Measurements from ENCODE around the gene DAD1.

GRCh38 chr14:22583994-22584393, 5.0 kb downstream of the DAD1 start:
- TF ChIP-seq, protein P1, sequence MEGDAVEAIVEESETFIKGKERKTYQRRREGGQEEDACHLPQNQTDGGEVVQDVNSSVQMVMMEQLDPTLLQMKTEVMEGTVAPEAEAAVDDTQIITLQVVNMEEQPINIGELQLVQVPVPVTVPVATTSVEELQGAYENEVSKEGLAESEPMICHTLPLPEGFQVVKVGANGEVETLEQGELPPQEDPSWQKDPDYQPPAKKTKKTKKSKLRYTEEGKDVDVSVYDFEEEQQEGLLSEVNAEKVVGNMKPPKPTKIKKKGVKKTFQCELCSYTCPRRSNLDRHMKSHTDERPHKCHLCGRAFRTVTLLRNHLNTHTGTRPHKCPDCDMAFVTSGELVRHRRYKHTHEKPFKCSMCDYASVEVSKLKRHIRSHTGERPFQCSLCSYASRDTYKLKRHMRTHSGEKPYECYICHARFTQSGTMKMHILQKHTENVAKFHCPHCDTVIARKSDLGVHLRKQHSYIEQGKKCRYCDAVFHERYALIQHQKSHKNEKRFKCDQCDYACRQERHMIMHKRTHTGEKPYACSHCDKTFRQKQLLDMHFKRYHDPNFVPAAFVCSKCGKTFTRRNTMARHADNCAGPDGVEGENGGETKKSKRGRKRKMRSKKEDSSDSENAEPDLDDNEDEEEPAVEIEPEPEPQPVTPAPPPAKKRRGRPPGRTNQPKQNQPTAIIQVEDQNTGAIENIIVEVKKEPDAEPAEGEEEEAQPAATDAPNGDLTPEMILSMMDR (conservative IDR thresholded peaks at IDR 0.05; ENCODE audit: low read depth, low read length), result no peak
- TF ChIP-seq EZH2 (IDR thresholded peaks at IDR 0.05; ENCODE audit: low read length, unreplicated experiment) (no peak), EZH2phosphoT487 (IDR thresholded peaks at IDR 0.05; ENCODE audit: borderline replicate concordance, low read length) (no peak)
